HUDEP-2 (cell line): ENCODE measurements around the gene NSFL1C.
A peak's percentile ranks its signal among the peaks of the same experiment; 100 is the strongest.

Experiments used
- DNase-seq, 76 experiments: peaks; one replicate each; lab custom pipeline; 2025; ENCODE audit not compliant: unreplicated experiment in 76 of 76; lab: John Stamatoyannopoulos, UW

NSFL1C gene

GRCh38 chr20:1486566-1486965 is 19.9 kb upstream of the NSFL1C start:
- DNase-seq = no peak

GRCh38 chr20:1484438-1485116 is 17.9 kb upstream of the NSFL1C start:
- DNase-seq = no peak

GRCh38 chr20:1479831-1480595 is 13.4 kb upstream of the NSFL1C start:
- no peak for DNase-seq

- no peak for DNase-seq
Observed at GRCh38 chr20:1478566-1478965, 11.9 kb upstream of the NSFL1C start.

- DNase-seq = no peak
Observed at GRCh38 chr20:1477896-1478490, 11.3 kb upstream of the NSFL1C start.

GRCh38 chr20:1474817-1475603 is 8.4 kb upstream of the NSFL1C start:
- DNase-seq = no peak

GRCh38 chr20:1474325-1474724 is 7.7 kb upstream of the NSFL1C start:
- no peak for DNase-seq

- no peak for DNase-seq
Observed at GRCh38 chr20:1473246-1474220, 6.9 kb upstream of the NSFL1C start.

- DNase-seq = no peak
Observed at GRCh38 chr20:1472556-1473245, 6.1 kb upstream of the NSFL1C start.

GRCh38 chr20:1471242-1471641 is 4.6 kb upstream of the NSFL1C start:
- DNase-seq = no peak

- peak in 67 of 76 experiments; percentile 8 to 73 (median 39) for DNase-seq
Observed at GRCh38 chr20:1469925-1470571, 3.4 kb upstream of the NSFL1C start.

GRCh38 chr20:1469306-1469905 is 2.8 kb upstream of the NSFL1C start:
- no peak for DNase-seq

GRCh38 chr20:1468117-1468624 is 1.5 kb upstream of the NSFL1C start:
- DNase-seq = no peak

- peak in 1 of 76 experiments; percentile 9 for DNase-seq
Observed at GRCh38 chr20:1467355-1468116, 887 bp upstream of the NSFL1C start.

GRCh38 chr20:1467082-1467354 is 369 bp upstream of the NSFL1C start:
- no peak for DNase-seq

GRCh38 chr20:1465470-1466210 is 1.0 kb downstream of the NSFL1C start:
- no peak for DNase-seq

- DNase-seq = no peak
Observed at GRCh38 chr20:1463971-1464570, 2.6 kb downstream of the NSFL1C start.
